GM12878 (cell line): ENCODE data around the gene SLC1A5. TPM values are rescaled to one million over a fixed set of nuclear protein-coding genes. Genes with fewer than 3 reads are reported as not detected.

Experiments used
- ATAC-seq: fragments of 200-7000 bp; cut with Tn5 transposase; 3 replicates; pipeline ENCODE4 v1.9.1; 2020; ENCODE audit warnings: mild to moderate bottlenecking, moderate library complexity
- BruUV-seq: library from RNA; stranded (reverse); fragments of 400-500 nt; replicated peaks from 2 replicates; lab custom pipeline; 2021; lab: Mats Ljungman, UMichigan
- CTCF ChIA-PET: fragments of 300-600 bp; sonication (Branson Sonifier 250); formaldehyde crosslinking; extraction: SDS; loops from one replicate; lab custom pipeline; 2021; ENCODE audit warnings: inconsistent platforms; lab: Yijun Ruan, JAX
- POLR2A ChIA-PET: fragments of 350-600 bp; formaldehyde crosslinking; extraction: SDS; loops from one replicate; lab custom pipeline; 2021; ENCODE audit warnings: inconsistent platforms; lab: Charles Lee
- RAD21 ChIA-PET: fragments of 300-600 bp; sonication (Branson Sonifier 250); formaldehyde crosslinking; loops from one replicate; lab custom pipeline; 2023; ENCODE audit warnings: antibody characterized with exemption; ENCODE audit not compliant: unreplicated experiment; lab: Charles Lee
- SMC1A ChIA-PET: fragments of 300-600 bp; sonication (Branson Sonifier 250); formaldehyde crosslinking; loops from one replicate; lab custom pipeline; 2023; ENCODE audit not compliant: unreplicated experiment, uncharacterized antibody; lab: Charles Lee
- DNase-seq: peaks from one replicate; pipeline ENCODE4 v3.0.0-alpha.2; 2011; ENCODE audit warnings: low read depth, low spot score
- FAIRE-seq: peaks from 3 replicates; lab custom pipeline; 2011; peaks lifted over from hg19 to GRCh38; lab: Jason Lieb, UNC
- H2AFZ ChIP-seq: 2 replicates; pipeline ENCODE4 v1.6.0; 2011; ENCODE audit warnings: low read depth, low read length, control low read depth; ENCODE audit not compliant: control insufficient read depth
- H3K27ac ChIP-seq: 2 replicates; pipeline ENCODE4 v1.5.1; 2011; ENCODE audit warnings: control low read depth; ENCODE audit not compliant: control insufficient read depth, insufficient read depth
- H3K27me3 ChIP-seq, 2 experiments: replicated peaks in 1 of 2; 2 replicates each; pipeline versions ENCODE4 v1.6.0 to v1.6.1; 2011; ENCODE audit warnings: low read length in 1 of 2; ENCODE audit not compliant: control insufficient read depth in 2 of 2, insufficient read depth in 2 of 2
- H3K36me3 ChIP-seq, 2 experiments: 2 replicates each; pipeline ENCODE4 v1.5.1; 2011; ENCODE audit warnings: low read length in 1 of 2; ENCODE audit not compliant: control insufficient read depth in 2 of 2, insufficient read depth in 2 of 2
- H3K4me1 ChIP-seq: 2 replicates; pipeline ENCODE4 v1.6.1; 2011; ENCODE audit warnings: mild to moderate bottlenecking, low read length, moderate library complexity, mixed read lengths; ENCODE audit not compliant: control insufficient read depth, insufficient read depth
- H3K4me2 ChIP-seq: 2 replicates; pipeline ENCODE4 v1.6.0; 2011; ENCODE audit warnings: control low read depth; ENCODE audit not compliant: control insufficient read depth, insufficient read depth
- H3K4me3 ChIP-seq: fragments of 200-600 bp; sonication (generic); 2 replicates; pipeline ENCODE4 v1.5.1; 2016
- H3K79me2 ChIP-seq: 2 replicates; pipeline ENCODE4 v1.6.0; 2011; ENCODE audit warnings: low read length; ENCODE audit not compliant: control insufficient read depth, insufficient read depth
- H3K9ac ChIP-seq: 2 replicates; pipeline ENCODE4 v1.8.0; 2011; ENCODE audit warnings: low read length, control low read depth, mixed read lengths; ENCODE audit not compliant: control insufficient read depth, insufficient read depth
- H3K9me3 ChIP-seq: replicated peaks from 3 replicates; pipeline ENCODE4 v1.5.1; 2011; ENCODE audit warnings: mild to moderate bottlenecking, low read length; ENCODE audit not compliant: control insufficient read depth, insufficient read depth
- H4K20me1 ChIP-seq: 2 replicates; pipeline ENCODE4 v1.6.0; 2011; ENCODE audit not compliant: control insufficient read depth, insufficient read depth
- NR2C1 ChIP-seq: fragments of 450-650 bp; IDR thresholded peaks from 2 replicates; pipeline ENCODE4 v1.6.1; 2017; ENCODE audit warnings: antibody characterized with exemption, mild to moderate bottlenecking, moderate library complexity
- SPI1 ChIP-seq: IDR thresholded peaks from 2 replicates; pipeline ENCODE4 v1.6.1; 2011; ENCODE audit warnings: low read depth, mild to moderate bottlenecking, low read length, moderate library complexity, borderline replicate concordance; ENCODE audit not compliant: insufficient read depth
- ZNF217 ChIP-seq: fragments of 450-650 bp; IDR thresholded peaks from 2 replicates; pipeline ENCODE4 v1.6.1; 2017; ENCODE audit warnings: antibody characterized with exemption, mild to moderate bottlenecking
- WGBS: methylation state at CpG from one replicate; pipeline ENCODE4 v1.1.6; 2016; ENCODE audit warnings: low lambda C conversion rate; ENCODE audit not compliant: insufficient replicate concordance, insufficient coverage; ENCODE audit errors: missing lambda C conversion rate; 5-methylcytosine and 5-hydroxymethylcytosine counted together
- in situ Hi-C: fragments of 300-500 bp; cut with MboI; formaldehyde crosslinking; loops from 9 replicates; pipeline ENCODE4 v1.14.3; 2018; ENCODE audit warnings: mixed read lengths
- intact Hi-C: fragments of 100-400 bp; cut with micrococcal nuclease; formaldehyde crosslinking; loops from one replicate; pipeline ENCODE4 v1.14.2; 2022; ENCODE audit not compliant: unreplicated experiment
- polyA plus RNA-seq, 11 experiments: library from polyadenylated mRNA; depleted of rRNA in 4 of 11; unstranded in 6 of 11; stranded (reverse) in 5 of 11; fragments of >200 nt; fragmentation: Nextera tagmentation in 4 of 11; fragmentation: Illumina TruSeq in 1 of 11; extraction: Ambion mirVana in 4 of 11; extraction: Trizol in 1 of 11; gene quantifications; 1 replicate in 1 of 11; 2 replicates in 10 of 11; pipeline versions ENCODE4 v1.2.1 to v1.2.3, GENCODE V29; 2011 to 2016; ENCODE audit warnings: inconsistent platforms in 2 of 11, missing spikeins in 2 of 11, low read depth in 1 of 11
- total RNA-seq, 4 experiments: library from RNA; depleted of rRNA in 3 of 4; stranded (reverse); fragments of >200 nt in 3 of 4; fragmentation: Illumina TruSeq in 1 of 4; extraction: Trizol in 1 of 4; gene quantifications; 2 replicates each; pipeline versions ENCODE4 v1.2.1 to v1.2.3, GENCODE V29; 2013 to 2021
- TF ChIP-seq, protein P1 (sequence below), 3 experiments: IDR thresholded peaks in 2 of 3; conservative IDR thresholded peaks in 1 of 3; 2 replicates each; pipeline ENCODE4 v1.5.1; 2011; ENCODE audit warnings: low read depth in 3 of 3, low read length in 3 of 3, mild to moderate bottlenecking in 3 of 3, control low read depth in 2 of 3, moderate library complexity in 2 of 3, inconsistent platforms in 1 of 3, mixed read lengths in 1 of 3; ENCODE audit not compliant: control insufficient read depth in 2 of 3, insufficient read depth in 1 of 3; ENCODE audit errors: extremely low read depth in 1 of 3

Gene SLC1A5
- total and polyA plus RNA-seq, 10 of the 15 experiments (the other 5 are each of a cell fraction or from before 2014, with no cell fraction given): 9.1 to 129 (median 60.9) TPM

DNA sequence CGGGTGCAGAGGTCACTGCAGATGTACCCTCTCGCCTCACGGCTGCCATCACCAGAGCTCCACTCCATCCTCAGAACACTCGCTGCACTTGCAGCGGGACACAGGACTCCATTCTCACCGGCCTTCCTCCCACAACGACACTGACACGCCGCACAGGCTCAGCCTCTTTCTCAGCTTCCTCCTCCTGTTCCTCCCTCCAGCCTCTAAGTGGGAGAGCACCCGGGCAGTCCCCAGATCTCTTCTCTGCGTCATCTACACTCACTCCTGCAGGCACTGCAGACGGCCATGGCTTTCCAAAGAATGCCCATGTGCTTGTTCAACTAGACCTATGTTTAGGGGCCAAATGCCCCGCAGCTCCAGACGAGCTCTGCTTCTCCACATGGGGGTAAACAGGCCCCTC, 56.8 kb downstream of the SLC1A5 start:
- intact Hi-C loops (no loop called here), in situ Hi-C loops (no loop called here)
- peaks cover 10% of the 10 kb centered on the region for H3K4me1 ChIP-seq
- DNase-seq (no peak), FAIRE-seq (no peak)
- no peak overlapping the region for H3K4me2 ChIP-seq
- no TSS peak for BruUV-seq
- H3K9ac ChIP-seq: no peak overlapping the region
- RAD21 ChIA-PET: interaction anchor here (0.5 to 0.6 kb wide), 3 partner anchors 15 to 66 kb away, joined by 3 read pairs; partner anchors contain the start of gene PRKD2
- H3K36me3 ChIP-seq: peaks cover 47 to 68% of the 10 kb centered on the region in 2 experiments
- no peaks in the 10 kb centered on the region for H3K9me3 ChIP-seq
- CTCF ChIA-PET: interaction anchor here (1.7 to 6.0 kb wide), 2 partner anchors 10 to 27 kb away, joined by 4 to 78 read pairs; no protein-coding TSS in a partner anchor
- peaks cover 3% of the 10 kb centered on the region; the same call in 1 of the 2 replicates for H3K79me2 ChIP-seq
- no peaks in the 10 kb centered on the region for H3K27me3 ChIP-seq
- 75% methylated on average over 14 of the region's 14 CpGs for WGBS
- no peak overlapping the region for H3K27ac ChIP-seq
- POLR2A ChIA-PET: no interaction called here
- no peak overlapping the region for H3K4me3 ChIP-seq
- H4K20me1 ChIP-seq: no peaks in the 10 kb centered on the region; the same call in none of the 2 replicates
- SMC1A ChIA-PET: no interaction called here
- TF ChIP-seq, protein P1, sequence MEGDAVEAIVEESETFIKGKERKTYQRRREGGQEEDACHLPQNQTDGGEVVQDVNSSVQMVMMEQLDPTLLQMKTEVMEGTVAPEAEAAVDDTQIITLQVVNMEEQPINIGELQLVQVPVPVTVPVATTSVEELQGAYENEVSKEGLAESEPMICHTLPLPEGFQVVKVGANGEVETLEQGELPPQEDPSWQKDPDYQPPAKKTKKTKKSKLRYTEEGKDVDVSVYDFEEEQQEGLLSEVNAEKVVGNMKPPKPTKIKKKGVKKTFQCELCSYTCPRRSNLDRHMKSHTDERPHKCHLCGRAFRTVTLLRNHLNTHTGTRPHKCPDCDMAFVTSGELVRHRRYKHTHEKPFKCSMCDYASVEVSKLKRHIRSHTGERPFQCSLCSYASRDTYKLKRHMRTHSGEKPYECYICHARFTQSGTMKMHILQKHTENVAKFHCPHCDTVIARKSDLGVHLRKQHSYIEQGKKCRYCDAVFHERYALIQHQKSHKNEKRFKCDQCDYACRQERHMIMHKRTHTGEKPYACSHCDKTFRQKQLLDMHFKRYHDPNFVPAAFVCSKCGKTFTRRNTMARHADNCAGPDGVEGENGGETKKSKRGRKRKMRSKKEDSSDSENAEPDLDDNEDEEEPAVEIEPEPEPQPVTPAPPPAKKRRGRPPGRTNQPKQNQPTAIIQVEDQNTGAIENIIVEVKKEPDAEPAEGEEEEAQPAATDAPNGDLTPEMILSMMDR (IDR thresholded peaks at IDR 0.05 in 2 of 3, conservative IDR thresholded peaks at IDR 0.05 in 1 of 3; ENCODE audit: control insufficient read depth in 2 of 3, extremely low read depth in 1 of 3, insufficient read depth in 1 of 3, low read depth in 3 of 3, low read length in 3 of 3): no peak
- TF ChIP-seq ZNF217: no peak
- TF ChIP-seq, all 136 proteins: peak for 0
- no peak overlapping the region for H2AFZ ChIP-seq
- 0 out of 3 replicates have a peak, but pooled peaks have one; percentile 11 for ATAC-seq

DNA sequence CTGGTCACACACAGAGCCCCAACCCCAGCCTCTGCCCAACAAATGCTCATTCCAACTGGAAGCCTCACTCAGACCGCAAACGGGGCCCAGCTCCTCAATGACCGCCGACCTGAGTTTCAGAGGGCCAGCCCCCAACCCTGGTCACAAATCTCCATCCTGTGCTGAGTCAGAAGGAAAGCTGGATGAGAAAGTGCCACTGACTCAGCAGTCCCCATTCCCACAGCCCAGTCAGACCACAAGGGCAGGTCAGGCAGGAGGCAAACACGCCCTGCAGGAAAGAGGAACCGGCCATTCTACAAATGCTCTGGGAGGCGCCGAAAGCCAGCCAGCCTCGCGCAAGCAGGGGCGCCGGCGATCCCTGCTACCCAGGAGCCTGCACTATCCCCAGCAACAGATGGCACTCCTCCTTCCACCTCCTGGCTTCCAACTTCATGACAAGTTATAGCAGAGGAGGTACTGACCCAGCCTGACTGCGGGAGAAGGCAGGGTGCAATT, 57.3 kb downstream of the SLC1A5 start:
- no peak for FAIRE-seq

More for the DNA sequence above, 57.3 kb downstream of the SLC1A5 start:
- Histone ChIP-seq H3K4me1 (peaks cover 10% of the 10 kb centered on the region), H3K79me2 (peaks cover 3% of the 10 kb centered on the region; the same call in 1 of the 2 replicates), H3K27me3 (no peaks in the 10 kb centered on the region), H3K4me3 (no peak overlapping the region), H3K9ac (no peak overlapping the region), H4K20me1 (no peaks in the 10 kb centered on the region; the same call in none of the 2 replicates), H3K4me2 (no peak overlapping the region), H2AFZ (no peak overlapping the region), H3K9me3 (no peaks in the 10 kb centered on the region), H3K36me3 (peaks cover 52 to 69% of the 10 kb centered on the region in 2 experiments), H3K27ac (no peak overlapping the region)
- ATAC-seq: no peak
- ChIA-PET CTCF (interaction anchor here (0.6 to 6.0 kb wide), 4 partner anchors 11 to 187 kb away, joined by 3 to 78 read pairs (median 18); partner anchors contain the start of gene PRKD2), SMC1A (no interaction called here), RAD21 (interaction anchor here (0.5 to 0.6 kb wide), 2 partner anchors 14 to 17 kb away, joined by 3 read pairs; partner anchors contain the start of gene PRKD2), POLR2A (no interaction called here)
- in situ Hi-C loops: no loop called here
- no peak for DNase-seq
- WGBS: 76% methylated on average over 14 of the region's 14 CpGs
- peak; percentile 55; the same call in 1 of the 2 replicates for TF ChIP-seq SPI1
- TF ChIP-seq NR2C1: no peak
- intact Hi-C loops: no loop called here
- BruUV-seq: no TSS peak
